Caki2 (cell line): Measurements from ENCODE around the gene ABR. TPM values are rescaled to one million over a fixed set of nuclear protein-coding genes. Genes with fewer than 3 reads are reported as not detected.
"Not testable (repeated sequence)": the region's sequence is repeated elsewhere in the genome, so short reads cannot be mapped to it uniquely, and the experiment has no call there.

Experiments used
- DNase-seq: peaks from one replicate; pipeline ENCODE4 v3.0.0-alpha.2; 2015; ENCODE audit warnings: low read depth
- in situ Hi-C: cut with HindIII; loops from 2 replicates; pipeline ENCODE4 v1.10.0; 2016; ENCODE audit warnings: low sequenced_read_pairs, low pct_unique_long_range_greater_than_20kb, mixed read lengths
- total RNA-seq: library from RNA; depleted of rRNA; stranded (reverse); fragments of >200 nt; shearing (Covaris generic); gene quantifications from 2 replicates; pipeline ENCODE4 v1.2.3, GENCODE V29; 2014; ENCODE audit warnings: low replicate concordance

Gene ABR
- total RNA-seq, 1 experiment from 2014 or later: 37.4 TPM

- DNase-seq: no peak
Observed at GRCh38 chr17:1068356-1068755, 111.4 kb downstream of the ABR start.

GRCh38 chr17:1067282-1067956, 112.4 kb downstream of the ABR start:
- DNase-seq: no peak
- in situ Hi-C loops: no loop called here

More at GRCh38 chr17:1068356-1068755, 111.4 kb downstream of the ABR start:
- in situ Hi-C loops: no loop called here

DNA sequence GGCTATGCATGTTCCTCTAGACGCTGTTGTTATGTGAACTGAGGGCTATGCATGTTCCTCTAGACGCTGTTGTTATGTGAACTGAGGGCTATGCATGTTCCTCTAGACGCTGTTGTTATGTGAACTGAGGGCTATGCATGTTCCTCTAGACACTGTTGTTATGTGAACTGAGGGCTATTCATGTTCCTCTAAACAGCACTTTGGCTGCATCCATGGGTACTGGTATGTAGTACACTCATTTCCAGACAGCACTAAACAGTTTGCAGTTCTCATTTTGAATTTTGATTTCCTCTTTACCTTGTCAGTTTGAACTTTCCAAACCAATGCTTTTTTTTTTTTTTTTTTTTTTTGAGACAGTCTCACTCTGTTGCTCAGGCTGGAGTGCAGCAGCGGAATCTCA, 114.4 kb downstream of the ABR start:
- in situ Hi-C loops, DNase-seq: not testable (repeated sequence)

DNA sequence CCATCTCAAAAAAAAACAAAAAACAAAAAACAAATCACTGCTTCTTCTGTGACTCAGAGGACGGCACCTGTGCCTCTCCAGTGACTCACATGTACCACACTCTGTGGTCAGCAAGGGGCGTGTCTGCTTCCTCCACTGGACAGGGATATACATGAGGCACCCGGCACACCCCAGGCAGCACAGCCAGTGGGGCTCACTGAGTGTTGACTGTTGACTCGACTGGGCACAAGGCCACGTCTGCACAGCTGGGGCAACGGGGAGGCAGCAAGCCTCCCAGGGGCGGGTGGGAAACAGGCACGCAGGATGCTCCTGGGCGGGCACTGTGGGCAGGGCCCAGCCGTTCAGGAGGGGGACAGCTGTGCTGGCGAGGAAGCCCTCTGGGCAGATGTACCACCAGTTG, 118.8 kb downstream of the ABR start:
- DNase-seq: peak; percentile 88
- in situ Hi-C loops: no loop called here

DNA sequence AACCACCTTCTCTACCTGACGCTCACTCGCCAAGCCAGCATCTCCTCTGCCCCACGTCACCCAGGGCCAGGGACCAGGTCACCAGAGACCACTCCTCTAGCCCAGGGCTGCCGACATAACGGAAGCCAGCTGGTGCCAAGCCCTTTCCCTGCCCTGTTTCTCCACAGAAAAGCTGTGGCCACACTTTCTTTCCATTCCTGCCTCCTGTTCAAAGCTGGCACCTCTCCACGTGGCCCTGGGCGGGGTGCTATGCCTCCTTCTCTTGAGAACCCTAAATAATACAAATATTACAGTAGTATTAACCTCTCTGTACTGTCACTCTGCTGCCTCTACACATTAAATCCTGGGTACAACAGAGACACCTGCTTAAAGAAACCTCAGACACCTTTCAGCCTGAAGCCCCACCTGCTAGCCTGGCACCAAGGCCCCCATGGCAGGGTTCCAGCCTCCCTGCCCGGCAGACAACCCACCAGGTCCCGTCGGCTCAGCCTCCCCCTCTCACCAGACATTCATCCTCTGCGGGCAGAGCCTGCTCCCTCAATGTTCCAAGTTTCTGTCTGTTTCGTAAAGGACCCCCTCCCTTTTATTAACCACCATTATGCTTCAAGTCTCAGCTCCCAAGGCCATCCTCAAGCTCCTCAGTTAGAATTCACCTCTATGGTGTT, 120.5 kb downstream of the ABR start:
- DNase-seq: no peak

DNA sequence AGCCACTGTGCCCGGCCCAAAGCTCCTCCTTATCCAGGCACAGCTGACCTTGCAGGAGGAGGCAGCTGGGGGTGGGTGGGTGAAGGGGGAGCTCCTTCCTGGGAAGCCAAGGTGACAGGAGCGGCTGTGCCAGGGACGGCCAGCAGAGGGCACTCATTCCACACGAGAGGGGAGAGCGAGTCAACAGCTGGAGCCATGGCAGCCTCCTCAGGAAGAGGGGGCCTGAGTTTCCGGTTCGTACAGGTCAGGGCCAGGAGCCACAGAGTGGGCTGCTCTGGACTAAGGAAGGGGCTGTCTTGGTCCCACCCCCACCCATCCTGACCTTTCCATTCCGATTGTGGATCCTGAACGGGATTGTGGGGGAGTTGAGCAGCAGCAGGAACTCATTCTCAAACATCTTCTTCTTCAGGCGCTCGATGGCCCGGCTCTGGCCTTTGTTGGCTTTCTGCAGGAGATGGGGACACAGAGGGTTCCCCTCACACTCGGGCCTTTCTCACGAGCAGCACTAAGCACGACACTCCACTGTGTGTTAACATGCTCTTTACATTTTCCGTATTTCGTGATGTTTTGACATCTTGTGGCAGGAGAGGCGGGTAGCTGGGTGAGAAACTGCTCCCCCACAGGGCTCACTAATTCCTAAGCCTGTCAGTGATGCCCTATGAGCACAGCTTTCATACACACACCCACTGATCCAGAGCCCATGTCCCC, 121.2 kb downstream of the ABR start:
- in situ Hi-C loops: no loop called here
- DNase-seq: peak; percentile 36

More for the DNA sequence above, 120.5 kb downstream of the ABR start:
- in situ Hi-C loops: no loop called here

DNA sequence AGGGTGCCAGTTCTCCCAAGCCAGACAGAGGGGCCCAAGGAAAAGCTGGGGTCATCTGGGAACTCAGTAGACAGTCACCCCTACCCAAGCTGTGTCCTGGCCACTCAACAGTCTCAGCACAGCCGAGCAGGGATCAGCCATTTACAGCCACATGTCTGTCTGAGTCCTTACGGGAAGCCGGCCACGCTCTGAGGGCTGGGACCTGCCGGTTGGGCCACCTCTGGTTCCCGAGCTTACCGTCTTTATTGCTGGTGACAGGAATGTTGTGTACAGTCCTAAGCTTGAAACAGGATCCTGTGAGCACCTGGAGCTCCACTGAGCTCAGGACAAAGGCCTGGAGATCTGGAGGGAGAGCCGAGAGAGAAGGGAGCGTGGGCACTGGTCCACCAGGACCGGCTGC, 123.0 kb downstream of the ABR start:
- no peak for DNase-seq
- in situ Hi-C loops: no loop called here

- in situ Hi-C loops: no loop called here
- DNase-seq: peak; percentile 30
Observed at GRCh38 chr17:1055751-1056645, 123.8 kb downstream of the ABR start.

- DNase-seq: no peak
- in situ Hi-C loops: no loop called here
Observed at GRCh38 chr17:1055231-1055630, 124.5 kb downstream of the ABR start.

- no peak for DNase-seq
- in situ Hi-C loops: no loop called here
Observed at GRCh38 chr17:1054656-1055055, 125.1 kb downstream of the ABR start.

DNA sequence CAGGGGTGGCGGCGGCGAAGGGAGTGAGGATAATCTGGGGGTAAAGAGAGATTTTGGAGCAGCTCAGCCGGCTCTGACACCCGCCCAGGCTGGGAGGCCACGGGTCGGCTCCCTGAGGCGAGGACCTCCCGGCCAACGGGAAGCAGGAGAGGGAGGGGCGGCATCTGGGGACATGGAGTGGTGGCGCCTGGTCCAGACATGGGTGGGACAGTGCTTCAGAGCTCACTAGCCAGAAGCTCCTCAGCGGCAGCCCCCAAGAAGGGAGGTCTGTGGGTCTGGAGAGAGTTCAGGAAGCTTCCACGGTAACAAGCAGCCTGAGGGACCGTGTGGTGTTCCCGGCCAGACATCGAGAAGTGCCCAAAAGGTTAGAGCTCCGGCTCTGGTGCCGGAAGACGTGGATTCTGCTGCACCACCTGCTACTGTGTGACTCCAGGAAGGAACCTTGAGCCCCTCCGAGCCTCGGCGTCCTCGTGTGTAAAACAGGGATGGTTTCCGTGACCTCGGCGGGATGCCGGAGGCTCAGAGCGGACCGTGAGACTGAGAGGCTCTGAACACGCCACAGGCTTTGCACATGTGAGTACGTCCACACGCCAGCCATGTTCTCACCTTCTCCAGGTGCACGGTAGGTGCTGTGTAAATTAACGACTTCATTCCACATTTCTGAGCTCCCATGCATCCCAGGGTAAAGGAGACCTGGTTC, 126.0 kb downstream of the ABR start:
- in situ Hi-C loops: no loop called here
- no peak for DNase-seq

DNA sequence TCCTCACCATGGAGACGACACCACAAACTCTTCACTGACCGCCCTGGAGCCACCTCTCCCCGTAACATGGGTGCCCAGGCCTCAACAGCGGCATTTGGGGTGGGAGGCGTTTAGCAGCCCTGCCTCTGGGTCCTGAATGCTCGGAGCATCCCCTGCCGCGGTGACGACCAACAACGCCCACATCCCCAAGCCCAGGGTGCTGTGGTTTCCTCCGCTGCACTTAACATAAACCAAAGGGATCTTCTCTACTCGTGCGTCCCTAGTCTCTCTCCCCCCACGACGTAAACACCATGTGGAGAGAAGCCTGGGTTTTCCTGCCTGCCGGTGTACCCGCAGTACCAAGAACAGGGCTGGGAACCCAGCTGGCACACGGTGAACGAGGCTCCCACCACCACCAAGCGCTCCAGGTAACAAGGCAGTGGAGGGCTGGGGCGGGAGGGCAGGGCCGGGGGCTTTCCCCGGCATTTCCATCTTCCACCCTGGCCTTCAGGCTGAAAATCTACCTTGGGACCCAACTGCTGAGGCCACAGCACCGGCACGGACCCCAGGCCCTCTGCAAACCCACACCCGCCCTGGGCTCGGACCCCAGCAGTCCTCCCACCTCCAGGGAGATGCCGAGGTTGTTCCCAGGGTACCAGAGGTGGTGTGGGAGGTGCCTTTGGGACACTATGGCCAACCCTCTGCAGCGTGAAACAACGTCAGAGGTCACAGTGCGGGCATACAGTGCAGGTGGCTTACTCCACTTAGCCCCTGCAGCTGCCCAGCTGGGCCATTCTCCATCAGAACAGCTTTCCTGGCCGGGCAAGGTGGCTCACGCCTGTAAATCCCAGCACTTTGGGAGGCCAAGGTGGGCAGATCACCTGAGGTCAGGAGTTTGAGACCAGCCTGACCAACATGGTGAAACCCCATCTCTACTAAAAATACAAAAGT, 128.5 kb downstream of the ABR start:
- in situ Hi-C loops: no loop called here
- DNase-seq: no peak

DNA sequence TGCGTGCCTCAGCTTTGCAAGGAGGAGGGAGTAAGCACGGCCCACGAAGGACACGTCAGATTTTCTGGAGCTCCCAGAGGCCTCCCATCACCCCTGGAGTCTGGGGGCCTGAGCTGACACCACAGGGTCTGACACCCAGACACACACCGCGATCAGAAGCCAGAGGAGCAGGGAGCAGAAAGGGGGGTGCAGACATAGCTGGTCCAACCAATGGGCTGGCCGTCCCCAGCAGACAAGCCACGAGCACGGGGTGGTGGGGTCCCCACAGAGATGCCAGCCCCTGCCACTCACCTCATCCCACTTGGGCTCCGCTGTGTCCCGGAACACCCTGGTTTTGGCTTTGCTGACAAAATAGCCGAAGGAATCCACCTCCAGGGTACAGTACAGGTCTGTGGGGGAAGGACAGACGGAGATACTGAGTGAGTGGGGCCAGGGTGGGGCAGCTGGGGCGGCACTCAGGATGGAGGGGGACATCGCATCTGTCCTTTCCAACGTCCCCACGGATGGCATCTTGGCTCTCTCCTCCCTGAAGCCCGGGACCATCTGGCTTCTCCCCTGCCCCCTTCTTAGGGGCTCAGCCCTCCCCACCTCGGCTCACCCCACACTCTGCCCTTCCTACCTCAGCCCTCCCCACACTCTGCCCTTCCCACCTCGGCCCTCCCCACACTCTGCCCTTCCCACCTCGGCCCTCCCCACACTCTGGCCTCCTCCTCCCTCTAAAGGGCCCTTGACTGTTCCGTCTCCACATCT, 129.4 kb downstream of the ABR start:
- DNase-seq: no peak
- in situ Hi-C loops: no loop called here

DNA sequence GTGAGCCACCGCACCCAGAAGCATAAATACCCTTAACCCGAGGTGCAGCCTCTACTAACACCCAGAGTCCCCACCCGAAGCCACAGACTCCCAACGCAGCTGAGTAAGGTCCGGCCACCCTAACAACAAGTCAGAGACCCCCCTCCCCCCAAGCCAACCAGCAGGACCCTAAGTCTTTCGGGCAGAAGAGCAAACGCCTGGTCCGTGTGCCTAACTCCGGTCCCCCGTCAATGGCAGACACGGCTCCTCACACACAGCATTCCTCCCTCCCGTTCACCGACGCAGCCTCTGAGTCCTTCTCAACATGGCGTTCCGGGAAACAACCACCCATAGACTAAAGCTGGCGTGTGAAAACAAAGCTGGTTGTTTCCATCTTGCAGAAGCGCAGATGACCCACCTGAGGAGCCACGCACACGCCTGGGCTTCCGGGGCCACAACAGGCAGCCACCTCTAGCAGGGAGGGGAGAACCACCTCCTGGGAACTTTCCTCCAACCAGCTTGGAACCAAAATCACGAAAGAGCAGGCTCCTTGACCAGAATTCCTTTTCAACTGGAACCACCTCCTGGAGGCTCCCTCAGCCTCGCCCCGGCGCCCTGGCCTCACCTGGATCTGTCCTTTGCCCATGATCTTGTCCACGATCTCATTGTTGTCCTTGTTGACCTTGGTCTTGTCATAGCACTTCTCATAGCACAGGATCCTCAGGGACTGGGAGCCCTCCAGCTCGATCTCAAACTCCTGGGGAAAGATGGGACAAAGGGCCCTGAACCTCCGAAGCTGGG, 130.1 kb downstream of the ABR start:
- in situ Hi-C loops: no loop called here

DNA sequence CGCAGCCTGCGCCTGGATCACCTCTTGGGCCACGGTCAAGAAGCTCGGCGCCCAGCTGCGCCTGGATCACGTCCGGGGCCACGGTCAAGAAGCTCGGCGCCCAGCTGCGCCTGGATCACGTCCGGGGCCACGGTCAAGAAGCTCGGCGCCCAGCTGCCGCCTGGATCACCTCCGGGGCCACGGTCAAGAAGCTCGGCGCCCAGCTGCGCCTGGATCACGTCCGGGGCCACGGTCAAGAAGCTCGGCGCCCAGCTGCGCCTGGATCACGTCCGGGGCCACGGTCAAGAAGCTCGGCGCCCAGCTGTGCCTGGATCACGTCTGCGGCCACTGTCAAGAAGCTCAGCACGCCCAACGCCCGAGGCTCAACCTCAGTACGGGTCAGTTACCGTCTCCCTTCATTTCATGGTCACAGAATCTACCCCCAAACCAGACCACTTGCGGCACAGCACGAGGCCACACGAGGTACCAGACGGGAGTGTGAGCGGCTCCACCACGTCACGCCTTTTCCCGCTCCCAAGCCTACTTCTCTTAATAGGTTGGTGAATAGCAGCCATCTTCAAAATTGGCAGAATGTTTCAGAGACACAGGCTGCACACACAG, 131.2 kb downstream of the ABR start:
- in situ Hi-C loops, DNase-seq: not testable (repeated sequence)

More for the DNA sequence above, 130.1 kb downstream of the ABR start:
- no peak for DNase-seq
